ENCODE data around the gene STOML2.

Gene STOML2

DNA sequence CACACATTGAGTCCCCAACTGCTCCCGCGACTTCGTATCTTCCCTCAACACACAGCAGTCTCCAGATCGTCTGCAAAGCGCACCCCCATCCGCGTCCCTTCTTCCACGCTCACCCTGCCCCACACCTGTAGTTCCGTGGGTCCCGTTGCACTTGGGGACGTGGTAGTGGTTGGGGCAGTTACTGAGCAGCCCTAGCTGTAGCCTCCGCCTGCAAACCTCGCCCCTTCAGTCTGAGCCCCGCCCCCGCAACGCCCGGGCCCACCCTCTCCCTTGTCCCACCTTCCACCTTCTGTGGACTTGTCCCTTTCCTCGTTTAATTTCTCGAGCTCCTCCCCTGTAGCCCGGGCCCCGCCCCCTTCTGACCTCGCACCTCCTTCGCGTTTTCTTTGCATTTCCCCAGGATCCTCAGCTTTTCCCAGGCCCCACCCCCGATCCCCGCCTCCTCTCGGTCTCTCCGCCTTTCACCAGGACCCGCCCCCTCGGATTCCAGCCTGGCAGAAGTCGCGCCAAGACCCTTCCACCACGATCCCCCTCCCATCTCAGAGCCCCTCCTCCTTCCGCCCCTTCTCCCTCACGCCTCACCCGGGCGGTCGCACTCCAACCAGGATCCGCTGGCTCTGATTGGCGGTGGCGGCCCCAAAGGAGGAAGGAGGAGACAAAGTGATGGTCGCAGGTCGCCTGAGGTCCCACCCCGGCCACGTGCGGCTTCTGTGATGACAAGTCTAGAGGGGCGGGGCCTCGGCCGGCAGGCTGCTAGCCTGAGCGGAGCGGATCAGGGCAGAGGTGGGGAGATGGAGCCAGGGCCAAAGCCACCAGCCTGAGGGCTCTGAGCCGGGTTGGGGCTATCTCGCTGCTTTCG lies 13.0 kb upstream of the STOML2 start, which contains the start of gene ATOSB:
Gene ATOSB (minus strand): TSS at position 183 of the 859 bp plus-strand sequence. CDS start 7,588 bp downstream, outside the sequence.
- no peaks in the 10 kb centered on the region for H3K27me3 ChIP-seq (ENCODE audit: low read length)
- H3K9ac ChIP-seq (ENCODE audit: low read length) = peak within 1 kb of the TSS; percentile 58
- no peaks in the 10 kb centered on the region for H3K79me2 ChIP-seq (ENCODE audit: insufficient read depth, low read length)
- peak within 1 kb of the TSS; percentile 96 for H3K4me2 ChIP-seq (ENCODE audit: low read depth, low read length, poor library complexity, severe bottlenecking)
- H3K9me3 ChIP-seq (ENCODE audit: insufficient read depth, low read length) = no peaks in the 10 kb centered on the region
- no peaks in the 10 kb centered on the region for H4K20me1 ChIP-seq (ENCODE audit: low read depth, low read length)
- H3K36me3 ChIP-seq (ENCODE audit: low read length) = no peaks in the 10 kb centered on the region
- peak within 1 kb of the TSS; percentile 65 for H3K27ac ChIP-seq (ENCODE audit: low read depth, low read length)
- H3K4me3 ChIP-seq (ENCODE audit: insufficient read depth, low read length, poor library complexity, severe bottlenecking) = peak within 1 kb of the TSS; percentile 66
- TF ChIP-seq EZH2phosphoT487 (conservative IDR thresholded peaks at IDR 0.05; ENCODE audit: low read length) = no peak
- TF ChIP-seq, protein P1, sequence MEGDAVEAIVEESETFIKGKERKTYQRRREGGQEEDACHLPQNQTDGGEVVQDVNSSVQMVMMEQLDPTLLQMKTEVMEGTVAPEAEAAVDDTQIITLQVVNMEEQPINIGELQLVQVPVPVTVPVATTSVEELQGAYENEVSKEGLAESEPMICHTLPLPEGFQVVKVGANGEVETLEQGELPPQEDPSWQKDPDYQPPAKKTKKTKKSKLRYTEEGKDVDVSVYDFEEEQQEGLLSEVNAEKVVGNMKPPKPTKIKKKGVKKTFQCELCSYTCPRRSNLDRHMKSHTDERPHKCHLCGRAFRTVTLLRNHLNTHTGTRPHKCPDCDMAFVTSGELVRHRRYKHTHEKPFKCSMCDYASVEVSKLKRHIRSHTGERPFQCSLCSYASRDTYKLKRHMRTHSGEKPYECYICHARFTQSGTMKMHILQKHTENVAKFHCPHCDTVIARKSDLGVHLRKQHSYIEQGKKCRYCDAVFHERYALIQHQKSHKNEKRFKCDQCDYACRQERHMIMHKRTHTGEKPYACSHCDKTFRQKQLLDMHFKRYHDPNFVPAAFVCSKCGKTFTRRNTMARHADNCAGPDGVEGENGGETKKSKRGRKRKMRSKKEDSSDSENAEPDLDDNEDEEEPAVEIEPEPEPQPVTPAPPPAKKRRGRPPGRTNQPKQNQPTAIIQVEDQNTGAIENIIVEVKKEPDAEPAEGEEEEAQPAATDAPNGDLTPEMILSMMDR (IDR thresholded peaks at IDR 0.05; ENCODE audit: insufficient read depth, low read length, poor library complexity, severe bottlenecking) = no peak
- no peaks in the 10 kb centered on the region for H3K9me2 ChIP-seq (replicated peaks; ENCODE audit: insufficient read depth, low read length)
- peak within 1 kb of the TSS; percentile 87 for H2AFZ ChIP-seq (ENCODE audit: low read depth, low read length, severe bottlenecking)
- H3F3A ChIP-seq (ENCODE audit: insufficient read depth) = peaks cover 11% of the 10 kb centered on the region

DNA sequence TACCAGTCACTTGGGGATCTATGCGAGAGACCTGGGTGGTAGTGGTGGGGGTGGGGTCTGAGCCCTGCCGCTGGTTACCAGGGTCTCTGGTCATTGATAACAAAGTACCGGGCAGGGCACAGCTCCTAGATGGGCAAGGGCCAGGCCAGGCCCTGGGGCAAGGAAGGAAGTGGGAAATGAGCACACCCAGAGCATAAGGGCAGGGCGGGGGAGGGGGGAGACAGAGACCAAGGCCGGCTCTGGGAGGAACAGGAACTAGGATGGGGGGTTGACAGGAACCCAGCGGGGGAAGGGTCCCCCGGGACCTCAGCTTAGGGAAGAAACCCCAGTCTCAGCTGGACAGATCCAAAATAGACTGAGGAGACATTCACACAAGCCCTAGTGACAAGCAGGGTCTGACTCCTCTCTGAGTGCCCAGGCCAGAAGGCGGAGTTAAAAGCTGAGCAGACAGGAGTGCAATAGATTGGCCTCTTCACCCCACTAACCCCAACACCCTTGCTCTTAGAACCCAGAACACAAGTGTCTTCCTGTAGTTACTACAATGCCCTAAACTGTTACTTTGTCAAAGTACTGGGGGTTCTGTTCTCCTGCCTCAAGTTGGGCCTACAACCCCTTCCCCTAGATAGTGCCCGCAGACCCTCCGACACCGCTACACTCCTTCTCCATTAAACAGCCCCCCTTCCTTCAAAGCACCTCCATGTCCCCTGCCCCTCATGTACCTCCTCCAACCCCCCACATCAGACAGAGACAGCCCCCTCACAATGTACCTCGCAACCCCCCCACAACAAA lies 12.1 kb upstream of the STOML2 start:
- Histone ChIP-seq H3K4me3 (ENCODE audit: insufficient read depth, low read length, poor library complexity, severe bottlenecking) (peak overlapping the region; percentile 66), H3K36me3 (ENCODE audit: low read length) (no peaks in the 10 kb centered on the region), H3K79me2 (ENCODE audit: insufficient read depth, low read length) (no peaks in the 10 kb centered on the region), H3K9ac (ENCODE audit: low read length) (peak overlapping the region; percentile 58), H2AFZ (ENCODE audit: low read depth, low read length, severe bottlenecking) (peak overlapping the region; percentile 87), H4K20me1 (ENCODE audit: low read depth, low read length) (no peaks in the 10 kb centered on the region), H3K9me3 (ENCODE audit: insufficient read depth, low read length) (no peaks in the 10 kb centered on the region), H3K9me2 (replicated peaks; ENCODE audit: insufficient read depth, low read length) (no peaks in the 10 kb centered on the region), H3K27ac (ENCODE audit: low read depth, low read length) (peak overlapping the region; percentile 65; the same call in 1 of the 2 replicates), H3K4me2 (ENCODE audit: low read depth, low read length, poor library complexity, severe bottlenecking) (peak overlapping the region; percentile 96), H3K27me3 (ENCODE audit: low read length) (no peaks in the 10 kb centered on the region), H3F3A (ENCODE audit: insufficient read depth) (peaks cover 11% of the 10 kb centered on the region)
- TF ChIP-seq, protein P1 (IDR thresholded peaks at IDR 0.05; ENCODE audit: insufficient read depth, low read length, poor library complexity, severe bottlenecking) = no peak
- no peak for TF ChIP-seq EZH2phosphoT487 (conservative IDR thresholded peaks at IDR 0.05; ENCODE audit: low read length)

DNA sequence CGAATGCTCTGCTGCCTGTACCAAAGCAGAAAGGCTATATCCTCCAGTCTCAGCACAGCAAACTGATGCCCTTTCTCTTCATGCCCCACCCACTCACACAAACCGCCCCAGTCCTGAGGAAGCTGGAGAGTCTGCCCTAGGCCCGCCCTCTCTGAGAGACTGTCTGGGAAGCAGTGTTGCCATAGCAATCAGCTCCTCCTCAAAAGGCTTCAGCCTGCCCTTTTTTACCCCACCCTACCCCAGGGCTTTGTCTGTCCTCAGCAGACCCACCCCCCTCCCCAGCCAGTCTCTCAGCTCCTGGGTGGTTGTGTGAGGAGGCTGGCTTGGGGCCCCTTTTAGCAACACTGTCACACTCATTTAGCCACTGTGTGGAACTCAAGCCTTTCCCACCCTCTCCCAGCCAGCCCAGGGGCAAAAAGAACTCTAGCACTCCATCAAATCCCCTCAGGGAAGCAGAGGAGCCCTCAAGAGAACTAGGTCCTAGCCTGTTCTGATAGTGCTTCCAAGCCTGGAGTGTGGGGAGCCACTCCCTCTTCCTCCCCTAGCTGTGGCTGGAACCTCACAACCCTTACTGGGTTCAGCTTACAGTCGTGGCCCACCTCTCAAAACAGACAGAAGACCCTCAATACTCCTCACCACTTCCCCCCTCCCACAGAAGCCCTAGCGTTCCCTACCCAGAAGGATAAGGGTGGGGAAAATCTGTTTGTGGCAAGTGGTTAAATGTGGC lies 11.3 kb upstream of the STOML2 start:
- Histone ChIP-seq H3K9ac (ENCODE audit: low read length) (peak overlapping the region; percentile 58), H3K79me2 (ENCODE audit: insufficient read depth, low read length) (no peaks in the 10 kb centered on the region), H3K4me2 (ENCODE audit: low read depth, low read length, poor library complexity, severe bottlenecking) (peak overlapping the region; percentile 96), H2AFZ (ENCODE audit: low read depth, low read length, severe bottlenecking) (peak overlapping the region; percentile 87), H3F3A (ENCODE audit: insufficient read depth) (peaks cover 11% of the 10 kb centered on the region), H3K27me3 (ENCODE audit: low read length) (no peaks in the 10 kb centered on the region), H3K4me3 (ENCODE audit: insufficient read depth, low read length, poor library complexity, severe bottlenecking) (peak overlapping the region; percentile 66), H3K27ac (ENCODE audit: low read depth, low read length) (0 out of 2 replicates have a peak overlapping the region, but pooled peaks have one; percentile 18), H4K20me1 (ENCODE audit: low read depth, low read length) (no peaks in the 10 kb centered on the region), H3K36me3 (ENCODE audit: low read length) (no peaks in the 10 kb centered on the region), H3K9me3 (ENCODE audit: insufficient read depth, low read length) (no peaks in the 10 kb centered on the region), H3K9me2 (replicated peaks; ENCODE audit: insufficient read depth, low read length) (no peaks in the 10 kb centered on the region)
- TF ChIP-seq, protein P1 (IDR thresholded peaks at IDR 0.05; ENCODE audit: insufficient read depth, low read length, poor library complexity, severe bottlenecking) = no peak
- no peak for TF ChIP-seq EZH2phosphoT487 (conservative IDR thresholded peaks at IDR 0.05; ENCODE audit: low read length)
